OCI-LY7 (cell line): ENCODE measurements around the gene MLPH. TPM values are rescaled to one million over a fixed set of nuclear protein-coding genes. Genes with fewer than 3 reads are reported as not detected.
"Not testable (repeated sequence)": the region's sequence is repeated elsewhere in the genome, so short reads cannot be mapped to it uniquely, and the experiment has no call there.

Experiments
- BruUV-seq: library from RNA; stranded (reverse); fragments of 400-500 nt; replicated peaks from 2 replicates; lab custom pipeline; 2021; lab: Mats Ljungman, UMichigan
- CTCF ChIA-PET: fragments of 300-600 bp; sonication (Branson Sonifier 250); formaldehyde crosslinking; loops from one replicate; lab custom pipeline; 2022; ENCODE audit warnings: antibody characterized with exemption; ENCODE audit not compliant: unreplicated experiment; lab: Charles Lee
- POLR2A ChIA-PET: fragments of 300-600 bp; sonication (Branson Sonifier 250); formaldehyde crosslinking; loops from one replicate; lab custom pipeline; 2022; ENCODE audit warnings: antibody characterized with exemption; lab: Charles Lee
- DNase-seq: peaks from one replicate; pipeline ENCODE4 v3.0.0-alpha.2; 2015; ENCODE audit warnings: low spot score
- H2AFZ ChIP-seq: fragments of 200-600 bp; sonication (generic), shearing (Covaris generic); 2 replicates; pipeline ENCODE4 v1.6.1; 2014; ENCODE audit warnings: mild to moderate bottlenecking, antibody characterized with exemption, low read length, moderate library complexity
- H3K27ac ChIP-seq: fragments of 200-600 bp; sonication (generic); 2 replicates; pipeline ENCODE4 v1.5.1; 2014; ENCODE audit warnings: mixed run types, low read depth, mild to moderate bottlenecking, moderate library complexity, low read length, inconsistent platforms; ENCODE audit not compliant: poor library complexity, severe bottlenecking
- H3K36me3 ChIP-seq: fragments of 200-600 bp; sonication (generic); 2 replicates; pipeline ENCODE4 v1.6.1; 2014; ENCODE audit warnings: mild to moderate bottlenecking, antibody characterized with exemption, low read length, moderate library complexity, mixed read lengths; ENCODE audit not compliant: insufficient read depth
- H3K4me1 ChIP-seq: fragments of 200-600 bp; sonication (generic); 2 replicates; pipeline ENCODE4 v1.5.1; 2014; ENCODE audit warnings: mild to moderate bottlenecking, low read length; ENCODE audit not compliant: insufficient read depth, poor library complexity, severe bottlenecking
- H3K4me2 ChIP-seq: fragments of 200-600 bp; sonication (generic); 2 replicates; pipeline ENCODE4 v1.6.1; 2014; ENCODE audit warnings: mild to moderate bottlenecking, low read length
- H3K4me3 ChIP-seq: fragments of 200-600 bp; sonication (generic); 2 replicates; pipeline ENCODE4 v1.5.1; 2014; ENCODE audit warnings: mild to moderate bottlenecking, low read depth, low read length; ENCODE audit not compliant: poor library complexity, severe bottlenecking
- H3K79me2 ChIP-seq: fragments of 200-600 bp; sonication (generic); 2 replicates; pipeline ENCODE4 v1.6.1; 2016; ENCODE audit warnings: low read depth, mild to moderate bottlenecking, low read length, moderate library complexity, mixed read lengths; ENCODE audit not compliant: insufficient read depth
- H3K9me2 ChIP-seq: fragments of 200-600 bp; sonication (generic); 2 replicates; pipeline ENCODE4 v1.6.1; 2016; ENCODE audit warnings: mild to moderate bottlenecking, low read length, mixed read lengths; ENCODE audit not compliant: insufficient read depth
- H3K9me3 ChIP-seq: fragments of 200-600 bp; sonication (generic); 2 replicates; pipeline ENCODE4 v1.6.1; 2014; ENCODE audit warnings: mild to moderate bottlenecking, mixed run types, low read length, mixed read lengths
- H4K20me1 ChIP-seq: fragments of 200-600 bp; sonication (generic); 2 replicates; pipeline ENCODE4 v1.6.1; 2014; ENCODE audit warnings: mild to moderate bottlenecking, antibody characterized with exemption, low read length, moderate library complexity, mixed read lengths; ENCODE audit not compliant: insufficient read depth
- CTCF ChIP-seq: fragments of 200-600 bp; sonication (generic); conservative IDR thresholded peaks from 2 replicates; pipeline ENCODE4 v1.5.1; 2014; ENCODE audit warnings: mild to moderate bottlenecking, antibody characterized with exemption, low read length, moderate library complexity, mixed read lengths
- EZH2phosphoT487 ChIP-seq: fragments of 200-600 bp; sonication (generic); IDR thresholded peaks from 2 replicates; pipeline ENCODE4 v1.6.1; 2018; ENCODE audit warnings: low read depth, borderline replicate concordance, mild to moderate bottlenecking, mixed run types, antibody characterized with exemption, low read length, moderate library complexity, mixed read lengths
- intact Hi-C: fragments of 100-400 bp; cut with micrococcal nuclease; formaldehyde crosslinking; loops from one replicate; pipeline ENCODE4 v1.10.0; 2022; ENCODE audit not compliant: unreplicated experiment
- total RNA-seq, 2 experiments: library from RNA; depleted of rRNA in 1 of 2; stranded (reverse); fragments of >200 nt in 1 of 2; shearing (Covaris generic) in 1 of 2; gene quantifications; 2 replicates each; pipeline ENCODE4 v1.2.3, GENCODE V29; 2014 to 2022

The MLPH gene
- total RNA-seq, 2 experiments from 2014 or later = not detected

- no peak for DNase-seq
- Histone ChIP-seq H4K20me1 (no peaks in the 10 kb centered on the region), H3K4me2 (no peak overlapping the region), H3K79me2 (no peaks in the 10 kb centered on the region), H3K4me3 (no peak overlapping the region), H3K9me2 (no peaks in the 10 kb centered on the region), H2AFZ (no peak overlapping the region), H3K9me3 (no peaks in the 10 kb centered on the region), H3K36me3 (no peaks in the 10 kb centered on the region), H3K4me1 (no peaks in the 10 kb centered on the region), H3K27ac (no peak overlapping the region)
- TF ChIP-seq EZH2phosphoT487 = no peak
- no peak for TF ChIP-seq CTCF
- CTCF ChIA-PET = no interaction called here
- intact Hi-C loops = no loop called here
- no TSS peak for BruUV-seq
- POLR2A ChIA-PET = no interaction called here
These were observed 21.4 kb upstream of the MLPH start for GRCh38 chr2:237465515-237466148.

GRCh38 chr2:237466211-237466610 lies 20.8 kb upstream of the MLPH start:
- Histone ChIP-seq H3K9me2 (no peaks in the 10 kb centered on the region), H3K4me1 (no peaks in the 10 kb centered on the region), H3K79me2 (no peaks in the 10 kb centered on the region), H3K27ac (no peak overlapping the region), H3K36me3 (no peaks in the 10 kb centered on the region), H3K4me2 (no peak overlapping the region), H3K4me3 (no peak overlapping the region), H4K20me1 (no peaks in the 10 kb centered on the region), H3K9me3 (no peaks in the 10 kb centered on the region), H2AFZ (no peak overlapping the region)
- intact Hi-C loops = no loop called here
- POLR2A ChIA-PET = no interaction called here
- DNase-seq = no peak
- TF ChIP-seq EZH2phosphoT487 = no peak
- no peak for TF ChIP-seq CTCF
- CTCF ChIA-PET = no interaction called here
- no TSS peak for BruUV-seq

GRCh38 chr2:237467447-237468179 lies 19.4 kb upstream of the MLPH start:
- Histone ChIP-seq H3K9me3 (no peaks in the 10 kb centered on the region), H3K4me1 (no peaks in the 10 kb centered on the region), H3K36me3 (no peaks in the 10 kb centered on the region), H2AFZ (no peak overlapping the region), H3K4me3 (no peak overlapping the region), H3K4me2 (no peak overlapping the region), H3K27ac (no peak overlapping the region), H3K9me2 (no peaks in the 10 kb centered on the region), H4K20me1 (no peaks in the 10 kb centered on the region), H3K79me2 (no peaks in the 10 kb centered on the region)
- POLR2A ChIA-PET = no interaction called here
- DNase-seq = no peak
- BruUV-seq = no TSS peak
- no peak for TF ChIP-seq EZH2phosphoT487
- TF ChIP-seq CTCF = no peak
- CTCF ChIA-PET = no interaction called here
- intact Hi-C loops = no loop called here

- H3K4me2 ChIP-seq, H3K79me2 ChIP-seq, H3K4me3 ChIP-seq, intact Hi-C loops, DNase-seq, BruUV-seq, H3K27ac ChIP-seq, CTCF ChIA-PET, H3K9me2 ChIP-seq, H4K20me1 ChIP-seq, H3K9me3 ChIP-seq, H2AFZ ChIP-seq, H3K4me1 ChIP-seq, H3K36me3 ChIP-seq: not testable (repeated sequence)
- POLR2A ChIA-PET = interaction anchor here (0.7 kb wide), 1 partner anchor 18 kb away, joined by 3 read pairs; no protein-coding TSS in a partner anchor
These were observed 17.6 kb upstream of the MLPH start for GRCh38 chr2:237469410-237469809.
